Measurements from ENCODE around the gene ARHGAP23. TPM values are rescaled to one million over a fixed set of nuclear protein-coding genes. Genes with fewer than 3 reads are reported as not detected.

The ARHGAP23 gene
- total and polyA plus RNA-seq, 2 experiments from 2014 or later: 16.0 to 30.0 TPM

GRCh38 chr17:38460082-38460715 lies 31.9 kb downstream of the ARHGAP23 start:
- Histone ChIP-seq H3K4me3 (no peak overlapping the region), H3K4me2 (peak overlapping the region; percentile 2), H3K27ac (no peak overlapping the region), H3K36me3 (replicated peaks; ENCODE audit: insufficient read depth, low read depth) (no peaks in the 10 kb centered on the region), H2AFZ (no peak overlapping the region), H3K9me3 (ENCODE audit: low read depth) (no peaks in the 10 kb centered on the region), H3K9me2 (replicated peaks; ENCODE audit: insufficient read depth) (no peaks in the 10 kb centered on the region), H3K4me1 (ENCODE audit: insufficient read depth) (peaks cover 27% of the 10 kb centered on the region), H3K27me3 (no peaks in the 10 kb centered on the region), H4K20me1 (ENCODE audit: insufficient read depth, poor library complexity, severe bottlenecking) (peaks cover 2% of the 10 kb centered on the region), H3K79me2 (peaks cover 21% of the 10 kb centered on the region)
- 64% methylated on average over 12 of the region's 12 CpGs for WGBS (ENCODE audit: low lambda C conversion rate, missing lambda C conversion rate)
- no peak for TF ChIP-seq EZH2 (IDR thresholded peaks at IDR 0.05; ENCODE audit: borderline replicate concordance)
- no peak for DNase-seq (ENCODE audit: low spot score)

- peaks cover 20% of the 10 kb centered on the region for H3K4me1 ChIP-seq (ENCODE audit: insufficient read depth)
- TF ChIP-seq CTCF (IDR thresholded peaks at IDR 0.05; ENCODE audit: poor library complexity): no peak
- no peak for TF ChIP-seq EZH2phosphoT487 (IDR thresholded peaks at IDR 0.05; ENCODE audit: low read depth, severe bottlenecking, unreplicated experiment)
- no peak for TF ChIP-seq EZH2 (IDR thresholded peaks at IDR 0.05; ENCODE audit: borderline replicate concordance)
- H3K4me2 ChIP-seq: peak overlapping the region; percentile 2
- no peaks in the 10 kb centered on the region for H3K9me3 ChIP-seq (ENCODE audit: low read depth)
- H4K20me1 ChIP-seq (ENCODE audit: insufficient read depth, poor library complexity, severe bottlenecking): no peaks in the 10 kb centered on the region
- H3K27ac ChIP-seq: no peak overlapping the region
- no peak for DNase-seq (ENCODE audit: low spot score)
- H3K36me3 ChIP-seq (replicated peaks; ENCODE audit: insufficient read depth, low read depth): no peaks in the 10 kb centered on the region
- peaks cover 16% of the 10 kb centered on the region for H3K79me2 ChIP-seq
- WGBS (ENCODE audit: low lambda C conversion rate, missing lambda C conversion rate): 83% methylated on average over 19 of the region's 19 CpGs
- no peak overlapping the region for H3K4me3 ChIP-seq
- H3K27me3 ChIP-seq: no peaks in the 10 kb centered on the region
- H3K9me2 ChIP-seq (replicated peaks; ENCODE audit: insufficient read depth): no peaks in the 10 kb centered on the region
- H2AFZ ChIP-seq: no peak overlapping the region
Measured at GRCh38 chr17:38460716-38461630, 32.7 kb downstream of the ARHGAP23 start.

GRCh38 chr17:38461683-38462082 lies 33.4 kb downstream of the ARHGAP23 start:
- DNase-seq (ENCODE audit: low spot score): no peak
- Histone ChIP-seq H3K4me3 (no peak overlapping the region), H3K36me3 (replicated peaks; ENCODE audit: insufficient read depth, low read depth) (no peaks in the 10 kb centered on the region), H3K4me2 (no peak overlapping the region), H3K4me1 (ENCODE audit: insufficient read depth) (peaks cover 16% of the 10 kb centered on the region), H2AFZ (no peak overlapping the region), H3K79me2 (peaks cover 9% of the 10 kb centered on the region), H3K9me2 (replicated peaks; ENCODE audit: insufficient read depth) (no peaks in the 10 kb centered on the region), H3K27me3 (no peaks in the 10 kb centered on the region), H4K20me1 (ENCODE audit: insufficient read depth, poor library complexity, severe bottlenecking) (no peaks in the 10 kb centered on the region), H3K27ac (no peak overlapping the region), H3K9me3 (ENCODE audit: low read depth) (no peaks in the 10 kb centered on the region)
- TF ChIP-seq CTCF (IDR thresholded peaks at IDR 0.05; ENCODE audit: poor library complexity): no peak
- TF ChIP-seq EZH2 (IDR thresholded peaks at IDR 0.05; ENCODE audit: borderline replicate concordance): no peak
- no peak for TF ChIP-seq EZH2phosphoT487 (IDR thresholded peaks at IDR 0.05; ENCODE audit: low read depth, severe bottlenecking, unreplicated experiment)
- 95% methylated on average over 7 of the region's 7 CpGs for WGBS (ENCODE audit: low lambda C conversion rate, missing lambda C conversion rate)

GRCh38 chr17:38463451-38463858 lies 35.2 kb downstream of the ARHGAP23 start:
- Histone ChIP-seq H3K27me3 (no peaks in the 10 kb centered on the region), H3K4me1 (ENCODE audit: insufficient read depth) (peaks cover 16% of the 10 kb centered on the region), H3K36me3 (replicated peaks; ENCODE audit: insufficient read depth, low read depth) (no peaks in the 10 kb centered on the region), H3K4me2 (no peak overlapping the region), H4K20me1 (ENCODE audit: insufficient read depth, poor library complexity, severe bottlenecking) (peaks cover 6% of the 10 kb centered on the region), H3K9me3 (ENCODE audit: low read depth) (no peaks in the 10 kb centered on the region), H3K27ac (peak overlapping the region; percentile 96), H3K79me2 (no peaks in the 10 kb centered on the region), H3K9me2 (replicated peaks; ENCODE audit: insufficient read depth) (no peaks in the 10 kb centered on the region), H2AFZ (no peak overlapping the region), H3K4me3 (no peak overlapping the region)
- TF ChIP-seq EZH2phosphoT487 (IDR thresholded peaks at IDR 0.05; ENCODE audit: low read depth, severe bottlenecking, unreplicated experiment) (no peak), CTCF (IDR thresholded peaks at IDR 0.05; ENCODE audit: poor library complexity) (no peak), EZH2 (IDR thresholded peaks at IDR 0.05; ENCODE audit: borderline replicate concordance) (no peak)
- no peak for DNase-seq (ENCODE audit: low spot score)
- 74% methylated on average over 8 of the region's 8 CpGs for WGBS (ENCODE audit: low lambda C conversion rate, missing lambda C conversion rate)

All from hepatocyte (in vitro differentiated cells).